ENCODE data around the gene CEP350.

- no peak for TF ChIP-seq CTCF (IDR thresholded peaks at IDR 0.05)
- no peak for TF ChIP-seq POLR2A (IDR thresholded peaks at IDR 0.05)
These were observed 178.6 kb downstream of the CEP350 start for GRCh38 chr1:180133193-180133592.

Measured in body of pancreas (tissue), 4 donors.